ENCODE measurements around the gene APOBEC3H.

APOBEC3H gene

DNA sequence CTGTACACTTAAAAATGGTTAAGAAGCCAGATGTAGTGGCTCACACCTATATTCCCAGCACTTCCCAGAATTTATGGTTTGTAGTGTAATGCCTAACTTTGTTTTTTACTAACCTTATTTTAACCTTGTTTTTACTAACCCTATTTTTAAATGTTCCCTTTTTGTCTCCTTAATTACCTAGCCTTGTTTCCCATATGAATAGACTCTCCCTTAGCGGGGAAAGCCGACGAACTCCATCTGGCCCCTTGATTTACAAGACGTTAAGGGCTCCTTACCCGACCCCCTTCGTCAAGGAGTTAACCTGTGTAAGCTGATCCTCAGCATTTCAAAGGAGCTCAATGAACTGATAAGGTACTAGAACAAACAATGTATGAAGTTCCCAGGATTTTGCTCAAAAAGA is 17.1 kb downstream of the APOBEC3H start:
- DNase-seq: no peak

DNA sequence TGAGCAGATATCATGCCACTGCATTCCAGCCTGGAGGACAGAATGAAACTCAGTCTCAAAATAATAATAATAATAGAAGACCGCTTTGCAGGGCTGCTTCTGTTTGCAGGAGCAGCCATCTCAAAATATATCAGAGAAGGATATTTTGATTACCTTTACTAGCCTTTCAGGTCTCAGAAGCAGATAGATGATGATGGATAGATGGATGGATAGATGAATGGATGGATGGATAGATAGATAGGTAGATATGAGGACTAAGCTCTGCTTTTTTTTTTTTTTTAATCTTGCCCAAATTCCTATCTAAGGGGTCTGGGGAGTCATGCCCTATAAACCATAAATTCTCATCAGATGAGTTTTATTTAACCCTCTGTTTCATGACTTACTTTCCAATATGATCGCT is 18.5 kb downstream of the APOBEC3H start:
- no peak for DNase-seq

DNA sequence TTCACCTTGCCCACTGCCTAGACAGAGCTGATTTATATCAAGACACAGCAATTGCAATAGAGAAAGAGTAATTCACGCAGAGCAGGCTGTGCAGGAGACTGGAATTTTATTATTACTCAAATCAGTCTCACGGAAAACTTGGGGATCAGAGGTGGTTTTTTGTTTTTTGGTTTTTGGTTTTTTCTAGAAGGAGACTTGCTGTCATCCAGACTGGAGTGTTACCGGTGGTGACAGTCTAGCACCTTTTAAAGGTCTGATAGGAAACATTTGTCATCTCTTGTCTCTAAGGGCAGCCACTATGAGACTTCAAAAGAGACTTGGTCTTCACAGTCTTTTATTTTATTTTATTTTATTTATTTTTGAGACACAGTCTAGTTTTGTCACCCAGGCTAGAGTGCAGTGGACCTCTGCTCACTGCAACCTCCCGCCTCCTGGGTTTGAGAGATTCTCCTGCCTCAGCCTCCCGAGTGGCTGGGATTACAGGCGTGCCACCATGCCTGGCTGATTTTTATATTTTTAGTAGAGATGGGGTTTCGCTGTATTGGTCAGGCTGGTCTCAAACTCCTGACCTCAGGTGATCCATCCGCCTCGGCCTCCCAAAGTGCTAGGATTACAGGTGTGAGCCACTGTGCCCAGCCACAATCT is 19.1 kb downstream of the APOBEC3H start:
- DNase-seq: peak; percentile 86

DNA sequence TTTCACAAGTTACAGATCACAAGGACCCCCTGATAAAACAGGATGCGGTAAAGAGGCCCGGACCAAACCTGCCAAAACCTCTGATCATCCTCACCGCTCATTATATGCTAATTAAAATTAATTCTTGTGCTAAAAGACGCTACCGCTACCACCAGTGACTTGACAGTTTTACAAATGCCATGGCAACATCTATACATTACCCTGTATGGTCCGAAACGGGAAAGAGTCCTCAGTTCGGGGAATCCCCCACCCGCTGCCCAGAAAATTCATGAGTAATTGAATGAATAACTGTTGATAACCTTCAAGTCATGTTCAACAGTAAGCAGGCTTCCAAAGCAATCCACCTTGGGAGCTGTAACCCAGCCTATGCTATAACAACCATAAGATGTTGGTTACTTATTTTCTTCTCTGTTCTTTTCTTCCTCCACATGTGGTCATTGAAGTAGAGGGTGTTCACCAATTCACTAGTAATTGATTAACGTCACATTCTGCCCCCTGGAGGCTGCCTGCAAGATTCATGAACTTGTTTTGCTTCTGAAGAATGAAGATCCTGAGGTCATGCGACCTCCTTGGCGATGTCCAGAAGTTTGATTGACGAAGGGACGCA is 20.6 kb downstream of the APOBEC3H start:
- peak; percentile 97 for DNase-seq

DNA sequence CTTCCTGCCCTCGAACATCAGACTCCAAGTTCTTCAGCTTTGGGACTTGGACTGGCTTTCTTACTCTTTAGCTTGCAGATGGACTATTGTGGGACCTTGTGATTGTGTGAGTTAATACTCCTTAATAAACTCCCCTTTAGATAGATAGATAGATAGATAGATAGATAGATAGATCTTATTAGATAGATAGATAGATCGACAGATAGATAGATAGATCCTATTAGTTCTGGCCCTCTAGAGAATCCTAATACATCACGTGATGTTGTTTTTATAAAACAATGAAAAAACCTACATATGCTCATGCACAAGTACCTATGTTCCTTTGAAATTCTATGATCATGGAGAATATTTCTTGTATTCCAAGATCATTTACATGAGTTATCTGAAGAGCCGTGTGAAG is 23.9 kb downstream of the APOBEC3H start:
- DNase-seq: no peak

DNA sequence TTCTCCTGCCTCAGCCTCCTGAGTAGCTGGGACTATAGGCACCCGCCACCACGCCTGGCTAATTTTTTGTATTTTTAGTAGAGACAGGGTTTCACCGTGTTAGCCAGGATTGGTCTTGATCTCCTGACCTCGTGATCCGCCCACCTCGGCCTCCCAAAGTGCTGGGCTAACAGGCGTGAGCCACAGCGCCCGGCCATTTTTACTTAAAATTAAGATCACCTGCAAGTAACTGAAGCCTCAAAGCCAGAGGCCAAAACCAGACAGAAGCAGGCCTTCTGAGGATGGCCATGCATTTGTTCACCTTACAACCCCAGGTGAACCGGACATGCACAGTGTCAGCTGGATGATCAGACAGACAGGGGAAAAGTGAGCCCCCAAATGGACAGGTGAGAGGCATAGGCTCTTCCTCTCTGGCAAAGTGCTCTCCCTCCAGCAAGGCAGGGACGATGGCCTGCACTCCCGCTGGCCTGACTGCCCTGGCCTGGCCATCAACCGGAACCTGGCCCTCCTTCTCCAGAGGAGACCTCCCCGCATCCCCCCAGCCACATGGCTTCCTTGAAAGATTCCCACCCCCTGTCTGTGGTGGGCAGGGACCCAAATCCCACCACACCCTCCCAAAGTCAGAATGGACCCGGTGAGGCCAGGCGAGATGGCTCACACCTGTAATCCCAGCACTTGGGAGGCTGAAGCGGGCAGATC is 25.9 kb downstream of the APOBEC3H start:
- no peak for DNase-seq

DNA sequence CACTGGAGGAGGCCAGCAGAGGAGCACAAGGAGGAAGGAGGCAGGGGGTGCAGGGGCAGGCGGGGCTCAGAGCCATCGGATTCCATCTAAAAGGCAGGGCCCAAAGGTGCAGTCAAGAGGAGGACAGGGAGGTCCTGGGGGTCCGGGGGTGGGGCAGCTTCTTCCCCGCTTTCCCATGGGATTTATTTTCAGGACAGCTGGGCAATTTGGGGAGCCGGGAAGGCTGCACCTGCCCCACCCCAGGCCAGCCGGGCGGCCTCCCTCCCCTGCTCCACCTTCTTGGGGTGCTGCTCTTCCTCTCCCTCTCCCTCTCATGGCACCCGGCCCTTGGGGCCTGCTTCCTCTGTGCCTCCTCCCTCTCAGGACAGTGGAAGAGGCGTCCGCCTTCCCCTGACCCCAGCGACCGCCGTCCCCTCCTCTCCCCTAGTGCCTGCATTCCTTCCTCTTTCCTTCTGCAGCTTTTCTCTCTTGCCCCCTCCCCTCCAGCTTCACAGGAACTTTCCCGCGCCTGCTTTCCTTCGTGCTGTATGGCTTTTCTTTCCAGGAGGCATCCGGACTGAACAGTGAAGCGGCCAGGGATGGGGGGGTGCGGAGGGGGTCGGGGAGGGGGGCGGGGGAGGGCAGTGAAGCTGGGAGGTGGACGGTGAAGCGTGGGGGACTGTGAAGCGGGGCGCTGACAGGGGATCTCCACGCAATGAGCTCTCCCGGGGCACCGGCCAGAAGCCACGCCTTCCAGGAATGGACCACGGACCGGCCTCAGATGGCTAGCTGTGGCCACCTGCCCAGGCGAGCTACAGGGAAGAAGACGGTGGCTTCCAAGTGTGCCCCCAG is 26.9 kb downstream of the APOBEC3H start:
- DNase-seq: no peak

DNA sequence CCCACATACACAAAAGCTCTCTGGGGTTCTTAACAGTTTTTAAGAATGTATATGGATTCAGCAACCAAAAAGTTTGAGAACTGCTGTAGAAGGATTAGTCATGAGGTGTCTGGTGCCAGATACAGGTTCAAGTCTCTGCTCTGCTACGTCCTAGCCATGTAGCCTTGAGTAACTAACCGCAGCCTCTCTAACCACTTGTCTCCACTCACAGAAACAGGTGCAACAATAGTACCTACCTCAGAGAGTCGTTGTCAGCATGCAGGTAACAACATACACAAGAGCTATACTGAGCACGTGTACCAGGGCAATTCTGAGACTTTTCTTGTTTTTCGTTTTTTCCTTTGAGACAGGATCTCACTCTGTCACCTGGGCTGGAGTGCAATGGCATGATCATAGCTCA is 28.6 kb downstream of the APOBEC3H start:
- DNase-seq: no peak

DNA sequence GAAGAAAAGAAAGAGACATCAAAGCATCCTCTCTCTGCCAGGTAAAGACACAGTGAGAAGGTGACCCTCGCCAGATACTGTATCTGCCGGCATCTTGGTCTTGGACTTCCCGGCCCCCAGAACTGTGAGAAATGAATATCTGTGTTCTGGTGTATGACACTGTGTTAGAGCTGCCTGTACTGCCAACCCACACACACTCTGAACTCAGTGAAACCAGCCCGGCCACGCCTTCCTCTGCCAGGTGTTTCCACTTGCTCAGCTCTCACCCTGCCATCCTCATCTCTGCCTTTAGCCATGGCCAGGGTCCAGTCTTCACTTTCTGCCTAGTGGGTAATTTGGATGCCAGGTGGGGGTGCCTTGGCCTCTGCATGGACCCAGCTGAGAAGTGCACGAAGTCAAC is 31.5 kb downstream of the APOBEC3H start:
- no peak for DNase-seq

DNA sequence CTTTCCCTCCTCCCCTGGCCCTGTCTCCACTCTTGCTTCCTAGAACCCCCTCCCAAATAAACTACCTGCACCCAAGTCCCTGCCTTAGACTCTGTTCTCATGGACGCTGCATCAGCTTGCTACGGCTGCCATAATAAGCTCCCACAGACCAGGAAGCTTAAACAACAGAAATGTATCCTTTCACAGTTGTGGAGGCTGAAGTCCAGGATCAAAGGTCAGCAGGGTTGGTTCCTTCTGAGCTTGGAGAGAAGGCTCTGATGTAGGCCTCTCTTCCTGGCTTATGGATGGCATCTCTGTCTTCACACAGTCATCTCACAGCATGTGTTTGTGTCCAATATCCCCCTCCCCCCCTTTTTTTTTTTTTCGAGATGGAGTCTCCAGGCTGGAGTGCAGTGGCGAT is 32.0 kb downstream of the APOBEC3H start:
- DNase-seq: no peak

DNA sequence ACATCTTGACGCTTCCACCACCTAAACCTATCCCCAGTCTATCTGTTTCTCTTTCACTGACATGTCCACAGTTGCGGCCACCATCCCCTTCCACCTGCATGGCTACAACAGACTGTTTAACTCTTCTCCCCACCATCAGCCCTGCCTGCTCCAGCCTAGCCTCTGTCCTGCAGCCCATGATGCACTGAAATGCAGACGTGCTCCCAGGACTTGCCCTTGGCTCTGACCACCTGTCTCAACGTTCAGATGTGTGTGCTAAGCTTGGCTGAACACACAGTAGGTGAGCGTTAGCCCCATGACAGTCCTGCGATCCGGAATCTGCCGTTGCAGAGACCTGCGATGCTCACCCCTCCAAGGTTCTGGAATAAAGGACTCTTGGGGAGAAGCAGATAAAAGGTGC is 32.7 kb downstream of the APOBEC3H start:
- DNase-seq: no peak

DNA sequence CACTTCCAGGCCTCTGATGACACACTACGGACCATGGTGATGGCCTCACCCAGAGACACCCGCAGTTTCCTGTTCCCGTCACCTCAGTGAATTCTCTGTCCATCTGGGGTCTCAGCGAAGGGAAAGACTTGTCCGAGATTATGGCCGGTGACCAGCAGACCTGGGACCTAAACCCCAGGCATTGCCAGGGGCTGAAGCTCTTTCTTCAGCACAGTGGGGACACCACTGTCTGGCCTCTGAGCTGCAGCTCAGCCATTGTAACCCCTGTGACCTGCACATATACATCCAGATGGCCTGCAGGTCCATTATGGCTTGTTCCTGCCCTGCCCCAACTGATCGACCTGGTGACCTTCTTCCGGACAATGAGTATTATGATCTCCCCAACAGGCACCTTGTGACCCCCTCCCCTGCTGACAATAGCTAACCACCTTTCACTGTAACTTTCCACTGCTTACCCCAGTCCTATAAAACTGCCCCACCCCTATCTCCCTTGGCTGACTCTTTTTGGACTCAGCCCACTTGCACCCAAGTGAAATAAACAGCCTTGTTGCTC is 33.2 kb downstream of the APOBEC3H start:
- DNase-seq: no peak

DNA sequence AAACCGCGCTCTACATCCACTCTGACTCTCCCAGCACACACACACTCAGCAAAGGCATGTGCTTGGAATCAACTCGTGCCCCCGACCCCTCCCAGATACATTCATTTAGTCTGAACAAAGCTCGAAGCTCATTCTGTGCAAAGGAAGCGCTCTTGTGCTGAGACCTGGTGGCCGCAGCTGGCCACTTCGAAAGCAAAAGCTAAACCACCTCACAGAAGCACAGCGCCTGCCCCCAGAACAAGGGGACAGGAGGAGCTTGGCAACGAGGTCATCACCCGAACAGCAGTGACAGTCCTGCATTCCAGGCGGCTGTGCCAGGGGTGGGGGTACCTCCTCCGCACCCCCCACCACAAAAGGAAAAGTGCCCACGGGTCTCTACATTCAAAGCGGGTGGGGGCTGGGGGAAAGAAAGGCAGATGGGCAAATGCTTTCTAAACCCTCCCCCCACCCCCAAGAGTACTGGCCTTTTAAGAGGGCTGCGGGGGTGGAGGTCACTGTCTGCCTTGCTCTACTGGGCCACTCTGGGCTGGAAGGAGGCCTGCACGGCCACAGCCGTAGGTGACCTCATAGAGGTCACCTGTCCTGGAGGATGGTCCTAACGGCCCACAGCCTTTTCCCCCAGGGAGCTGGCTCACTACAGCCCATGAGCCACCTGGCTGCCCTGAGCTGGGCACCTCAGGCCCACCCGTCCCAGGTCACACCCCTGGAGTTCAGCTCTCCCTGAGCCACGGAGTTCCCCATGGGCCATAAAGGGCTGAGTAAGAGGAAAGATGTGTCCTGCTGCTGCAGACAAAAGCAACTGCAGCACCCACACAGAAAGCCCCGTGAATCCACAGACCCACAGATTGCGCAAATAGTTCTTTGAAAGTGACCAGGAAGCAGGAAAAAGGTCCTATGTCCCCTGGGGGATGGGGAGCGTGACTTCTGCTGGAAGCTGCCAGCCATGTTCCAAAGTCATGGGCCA is 34.1 kb downstream of the APOBEC3H start:
- no peak for DNase-seq

DNA sequence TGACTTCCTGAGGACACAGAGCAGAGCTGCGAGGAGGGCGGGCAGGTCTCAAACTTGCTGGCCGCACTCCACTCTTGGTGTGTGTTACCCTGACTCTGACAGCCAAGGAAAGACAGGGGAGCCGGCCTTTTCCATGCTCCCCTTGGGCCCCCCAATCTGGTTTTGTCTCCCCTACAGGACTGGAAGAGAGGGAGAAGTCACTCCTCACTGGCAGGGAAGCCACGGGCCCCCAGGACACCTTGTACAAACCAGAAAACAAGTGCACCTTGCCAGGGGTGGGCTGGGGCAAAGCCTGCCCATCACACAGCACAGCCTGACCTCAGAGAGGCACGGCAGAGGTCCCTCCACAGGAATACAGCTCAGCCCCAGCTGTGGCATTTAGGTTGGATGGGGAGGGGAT is 35.2 kb downstream of the APOBEC3H start:
- no peak for DNase-seq

DNA sequence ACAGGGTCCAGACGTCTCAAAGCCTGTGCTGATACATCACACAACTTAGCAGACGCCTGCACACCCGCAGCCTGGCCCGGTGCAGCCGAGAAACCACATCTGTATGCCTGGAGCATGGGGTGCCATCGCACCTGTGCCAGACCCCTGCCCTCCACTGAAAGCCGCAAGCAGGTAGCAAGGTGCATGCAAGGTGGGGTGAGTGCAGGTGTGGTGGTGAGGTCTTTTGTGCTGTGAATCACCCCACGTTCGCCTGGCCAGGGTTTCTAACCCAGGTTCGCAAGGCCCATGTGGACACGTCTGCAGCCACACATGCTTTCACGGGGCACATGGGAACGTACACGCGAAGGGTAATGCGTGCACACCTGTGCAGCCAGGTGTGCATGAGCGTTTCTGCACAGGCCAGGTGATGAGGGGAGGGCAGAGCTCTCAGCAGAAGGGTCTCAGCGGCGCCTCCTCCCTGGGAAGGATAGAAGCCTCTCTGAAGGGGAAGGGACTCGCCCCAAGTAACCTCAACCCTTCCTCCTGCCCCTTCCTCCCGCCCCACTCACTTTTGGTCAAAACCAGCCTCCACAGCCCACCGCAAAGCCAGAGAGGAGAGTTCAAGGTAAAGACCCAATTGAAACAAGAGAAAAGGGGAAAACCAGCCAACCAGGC is 36.0 kb downstream of the APOBEC3H start:
- DNase-seq: no peak

DNA sequence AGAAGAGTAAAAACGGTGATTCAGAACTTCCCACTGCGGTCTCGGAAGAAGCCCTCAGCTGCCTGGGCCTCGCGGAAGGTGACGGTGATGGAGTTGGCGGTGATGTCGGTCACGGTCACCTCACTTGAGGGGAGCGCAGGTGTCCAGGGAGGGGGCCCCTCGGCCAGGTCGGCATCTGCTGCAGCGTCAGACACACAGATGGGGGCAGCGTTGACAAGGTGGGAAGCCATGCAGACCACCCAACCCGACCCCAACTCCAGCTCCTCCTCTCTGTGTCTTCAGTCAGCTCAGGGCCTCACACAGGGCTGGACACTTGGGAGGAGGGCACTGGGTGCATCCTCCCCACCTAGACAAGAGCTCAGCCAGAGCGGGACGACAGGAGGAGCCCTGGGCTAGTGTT is 36.8 kb downstream of the APOBEC3H start:
- DNase-seq: no peak

DNA sequence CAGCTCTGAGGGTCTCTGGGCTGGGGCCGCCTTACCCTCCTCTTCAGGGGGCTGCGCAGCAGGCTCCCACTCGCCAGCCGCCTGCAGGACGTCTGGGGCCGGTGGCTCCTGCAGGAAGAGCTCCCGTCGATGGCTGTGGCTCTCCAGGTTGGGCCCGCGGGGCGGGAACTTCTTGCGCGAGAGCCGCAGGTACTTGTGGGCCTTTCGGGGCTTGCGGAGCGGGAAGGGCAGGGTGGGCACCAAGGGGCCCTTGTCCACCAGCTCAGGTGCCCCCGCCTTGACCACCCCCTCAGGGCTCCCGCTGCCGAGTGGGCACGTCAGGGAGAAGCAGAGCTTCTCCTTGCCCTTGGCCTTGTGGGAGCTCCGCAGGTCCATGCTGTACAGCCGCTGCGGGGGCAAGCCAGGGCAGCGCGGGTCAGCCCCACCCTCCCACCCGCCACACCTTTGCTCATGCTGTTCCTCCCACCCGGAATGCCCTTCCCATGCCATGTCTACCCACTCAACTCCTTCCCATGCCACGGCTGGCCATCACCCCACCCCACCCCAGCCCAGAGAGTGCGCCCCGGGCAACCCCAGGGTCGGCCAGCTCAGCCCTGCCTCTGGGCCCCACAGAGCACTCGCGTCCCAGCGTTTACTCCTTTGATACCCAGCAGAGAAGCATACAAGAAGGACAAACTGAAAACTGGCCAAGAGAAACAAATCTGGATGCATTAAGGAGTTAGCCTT is 37.5 kb downstream of the APOBEC3H start:
- DNase-seq: no peak

DNA sequence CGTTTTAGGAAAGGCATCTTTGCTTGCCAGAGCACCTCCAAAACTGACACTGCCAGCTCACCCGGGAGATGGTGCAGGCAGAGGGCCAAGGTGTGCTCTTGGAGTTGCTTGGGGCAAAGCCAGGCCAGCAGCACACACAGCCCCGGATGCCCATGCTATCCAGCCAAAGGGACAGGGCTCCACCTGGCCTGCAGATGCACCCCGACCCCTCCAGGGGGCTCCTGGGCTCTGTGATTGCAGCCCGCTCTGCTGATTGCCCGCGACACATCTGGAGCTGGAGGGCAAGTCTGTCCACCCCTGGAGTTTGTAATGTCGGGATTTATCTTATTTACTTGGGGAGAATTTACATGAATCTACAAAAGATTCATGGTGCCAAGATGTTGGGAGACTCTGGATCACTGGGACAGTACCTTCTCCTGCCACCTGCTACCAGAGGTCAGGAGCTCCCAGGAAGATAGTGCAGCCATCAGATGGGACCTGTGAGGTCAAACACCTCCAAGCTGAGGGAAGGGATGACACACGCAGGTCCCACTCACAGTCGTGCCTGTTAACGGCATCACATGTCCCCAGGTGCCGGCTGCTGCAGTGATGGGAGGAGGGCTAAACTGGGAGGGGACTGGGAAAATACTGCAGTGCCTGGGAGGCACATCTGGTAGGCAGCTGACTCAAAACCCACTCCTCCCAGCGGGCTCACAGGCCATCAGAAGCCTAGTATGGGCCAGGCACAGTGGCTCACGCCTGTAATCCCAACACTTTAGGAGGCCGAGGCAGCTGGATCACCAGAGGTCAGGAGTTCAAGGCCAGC is 38.2 kb downstream of the APOBEC3H start:
- DNase-seq: no peak

DNA sequence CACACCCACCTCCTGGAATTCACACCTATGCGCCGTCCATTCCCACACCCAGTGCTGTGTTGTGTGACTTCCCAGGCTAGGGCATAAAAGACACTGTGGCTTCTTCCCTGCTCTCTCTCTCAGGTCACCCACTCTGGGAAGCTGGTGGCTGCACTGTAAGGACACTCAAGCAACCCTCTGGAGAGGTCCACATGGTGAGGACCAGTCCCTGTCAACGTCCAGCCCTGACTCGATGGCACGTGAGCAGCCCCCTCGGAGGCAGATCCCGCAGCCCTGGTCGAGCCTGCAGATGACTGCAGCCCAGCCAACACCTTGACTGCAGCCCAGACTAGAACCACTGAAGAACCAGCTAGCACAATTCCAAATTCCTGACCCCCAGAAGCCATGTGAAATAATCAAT is 39.3 kb downstream of the APOBEC3H start:
- DNase-seq: no peak
